ENCODE data around the gene HIRIP3.

GRCh38 chr16:29999605-30000004 lies 4.2 kb upstream of the HIRIP3 start:
- TF ChIP-seq, protein P1, sequence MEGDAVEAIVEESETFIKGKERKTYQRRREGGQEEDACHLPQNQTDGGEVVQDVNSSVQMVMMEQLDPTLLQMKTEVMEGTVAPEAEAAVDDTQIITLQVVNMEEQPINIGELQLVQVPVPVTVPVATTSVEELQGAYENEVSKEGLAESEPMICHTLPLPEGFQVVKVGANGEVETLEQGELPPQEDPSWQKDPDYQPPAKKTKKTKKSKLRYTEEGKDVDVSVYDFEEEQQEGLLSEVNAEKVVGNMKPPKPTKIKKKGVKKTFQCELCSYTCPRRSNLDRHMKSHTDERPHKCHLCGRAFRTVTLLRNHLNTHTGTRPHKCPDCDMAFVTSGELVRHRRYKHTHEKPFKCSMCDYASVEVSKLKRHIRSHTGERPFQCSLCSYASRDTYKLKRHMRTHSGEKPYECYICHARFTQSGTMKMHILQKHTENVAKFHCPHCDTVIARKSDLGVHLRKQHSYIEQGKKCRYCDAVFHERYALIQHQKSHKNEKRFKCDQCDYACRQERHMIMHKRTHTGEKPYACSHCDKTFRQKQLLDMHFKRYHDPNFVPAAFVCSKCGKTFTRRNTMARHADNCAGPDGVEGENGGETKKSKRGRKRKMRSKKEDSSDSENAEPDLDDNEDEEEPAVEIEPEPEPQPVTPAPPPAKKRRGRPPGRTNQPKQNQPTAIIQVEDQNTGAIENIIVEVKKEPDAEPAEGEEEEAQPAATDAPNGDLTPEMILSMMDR (optimal IDR thresholded peaks at IDR 0.05 in 1 of 3, IDR thresholded peaks at IDR 0.05 in 1 of 3, conservative IDR thresholded peaks at IDR 0.05 in 1 of 3; ENCODE audit: extremely low read depth in 1 of 3, insufficient read depth in 2 of 3, low read length in 3 of 3), result no peak
- TF ChIP-seq EZH2 (IDR thresholded peaks at IDR 0.05; ENCODE audit: low read length), result no peak
